Epithelial cell of alveolus of lung (primary cell): ENCODE measurements around the gene CRY2. TPM values are rescaled to one million over a fixed set of nuclear protein-coding genes. Genes with fewer than 3 reads are reported as not detected.

ENCODE experiments used
- total RNA-seq: library from RNA; depleted of rRNA; stranded (reverse); fragments of >200 nt; gene quantifications from 2 replicates; pipeline ENCODE4 v1.2.1, GENCODE V29; 2015

CRY2 gene
- 8.4 and 25.9 TPM in 2 replicates for total RNA-seq

DNA sequence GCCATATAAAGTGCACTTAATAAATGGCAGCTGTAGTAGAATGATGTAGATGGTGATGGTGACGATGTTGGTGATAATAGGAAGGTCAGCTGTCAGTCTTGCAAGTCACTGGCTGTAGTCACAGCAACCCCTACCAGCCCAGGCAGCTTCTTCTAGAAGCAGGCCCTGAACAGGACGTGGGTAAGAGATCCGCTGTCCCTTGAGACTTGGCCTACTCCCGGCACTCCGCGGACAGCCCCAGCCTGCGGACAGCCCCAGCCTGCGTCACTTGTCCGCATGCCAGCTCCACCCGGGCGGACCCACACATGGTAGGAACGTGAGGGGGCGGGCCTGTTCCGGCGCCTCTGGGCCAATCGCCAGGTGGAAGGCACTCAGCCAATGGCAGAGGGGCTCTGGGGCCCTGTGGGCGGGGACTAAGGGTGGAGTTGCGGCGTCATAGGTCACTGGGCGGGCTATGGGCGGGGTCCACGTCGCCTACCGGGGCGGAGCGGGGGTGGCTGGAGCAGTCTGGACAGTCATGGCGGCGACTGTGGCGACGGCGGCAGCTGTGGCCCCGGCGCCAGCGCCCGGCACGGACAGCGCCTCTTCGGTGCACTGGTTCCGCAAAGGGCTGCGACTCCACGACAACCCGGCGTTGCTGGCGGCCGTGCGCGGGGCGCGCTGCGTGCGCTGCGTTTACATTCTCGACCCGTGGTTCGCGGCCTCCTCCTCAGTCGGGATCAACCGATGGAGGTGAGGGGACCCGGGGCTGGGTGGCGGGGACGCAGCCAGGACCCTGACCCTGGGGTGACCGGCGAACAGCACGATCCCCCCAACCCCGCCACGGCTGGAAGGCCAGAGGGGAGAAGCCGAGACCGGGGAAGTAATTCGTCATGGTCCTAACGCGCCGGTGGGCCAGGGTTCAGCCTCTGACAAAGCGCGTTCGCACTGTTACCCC lies at the start of gene CRY2:
Gene CRY2 (plus strand): TSS at position 502 of the 937 bp plus-strand sequence. CDS start 16 bp downstream, at position 518.

DNA sequence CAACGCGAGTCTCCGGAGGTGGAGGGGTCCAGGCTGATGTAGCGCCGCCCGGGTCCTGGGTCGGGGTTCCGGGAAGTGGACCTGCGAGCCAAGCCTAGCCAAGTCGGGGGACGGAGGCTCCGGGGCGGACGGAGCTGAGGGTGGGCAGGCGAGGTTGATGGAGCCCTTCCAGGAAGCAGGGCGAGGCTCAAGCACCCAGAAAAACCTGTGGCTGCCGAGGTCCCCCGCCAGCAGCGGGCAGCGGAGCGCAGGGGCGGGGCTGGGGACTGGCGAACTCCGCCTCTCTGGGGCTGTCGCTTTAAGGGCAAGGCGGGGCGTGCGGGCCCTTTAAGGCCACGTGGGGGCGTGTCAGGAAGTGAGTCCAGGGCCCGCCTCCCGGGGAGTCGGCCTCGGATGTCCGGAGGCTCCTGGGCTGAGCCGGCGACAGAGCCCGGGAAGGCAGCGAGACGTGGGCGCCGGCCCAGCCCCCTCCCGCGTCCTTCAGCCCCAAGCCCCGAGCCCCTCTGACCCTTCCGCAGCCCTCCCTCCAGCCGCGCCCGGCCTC lies 42.4 kb upstream of the CRY2 start, which contains the start of gene SLC35C1:
Gene SLC35C1 (plus strand): TSS at position 389 of the 544 bp plus-strand sequence. CDS start 653 bp downstream, outside the sequence.

DNA sequence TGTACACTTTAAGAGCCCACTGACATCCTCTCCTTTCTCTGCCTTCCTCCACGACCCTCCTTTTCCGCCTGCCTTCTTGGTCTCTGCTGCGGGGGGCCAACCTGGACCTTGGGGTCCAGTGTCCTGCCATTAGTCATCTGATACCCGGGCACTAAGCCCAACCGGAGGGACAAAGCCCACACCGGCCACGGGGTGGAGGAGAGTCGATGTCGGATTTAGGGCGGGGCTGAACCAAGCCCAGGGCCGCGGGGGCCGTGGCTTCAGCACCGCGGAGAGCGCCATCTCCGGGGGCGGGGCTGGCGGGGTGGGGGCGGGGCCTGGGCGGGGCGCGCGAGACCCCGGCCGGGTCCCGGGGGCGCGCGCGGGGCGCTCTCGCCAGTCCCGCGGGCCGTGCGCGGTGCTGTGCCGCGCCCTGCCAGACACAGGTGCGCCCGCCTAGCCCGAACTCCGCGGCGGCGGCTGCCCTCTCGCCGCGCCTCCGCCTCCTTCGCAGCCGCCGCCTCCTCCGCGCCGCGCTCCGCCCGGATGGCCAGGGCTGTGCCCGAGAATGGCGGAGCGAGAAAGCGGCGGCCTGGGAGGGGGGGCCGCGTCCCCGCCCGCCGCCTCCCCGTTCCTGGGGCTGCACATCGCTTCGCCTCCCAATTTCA lies 38.1 kb downstream of the CRY2 start, which contains the start of gene MAPK8IP1:
Gene MAPK8IP1 (plus strand): TSS at position 378 of the 647 bp plus-strand sequence. CDS start 170 bp downstream, at position 548.

GRCh38 chr11:45906965-45907611 lies 59.8 kb downstream of the CRY2 start, which contains the start of gene FREY1:
FREY1 (minus strand) TSS chr11:45907271; CDS start chr11:45907245, 26 bp downstream.

DNA sequence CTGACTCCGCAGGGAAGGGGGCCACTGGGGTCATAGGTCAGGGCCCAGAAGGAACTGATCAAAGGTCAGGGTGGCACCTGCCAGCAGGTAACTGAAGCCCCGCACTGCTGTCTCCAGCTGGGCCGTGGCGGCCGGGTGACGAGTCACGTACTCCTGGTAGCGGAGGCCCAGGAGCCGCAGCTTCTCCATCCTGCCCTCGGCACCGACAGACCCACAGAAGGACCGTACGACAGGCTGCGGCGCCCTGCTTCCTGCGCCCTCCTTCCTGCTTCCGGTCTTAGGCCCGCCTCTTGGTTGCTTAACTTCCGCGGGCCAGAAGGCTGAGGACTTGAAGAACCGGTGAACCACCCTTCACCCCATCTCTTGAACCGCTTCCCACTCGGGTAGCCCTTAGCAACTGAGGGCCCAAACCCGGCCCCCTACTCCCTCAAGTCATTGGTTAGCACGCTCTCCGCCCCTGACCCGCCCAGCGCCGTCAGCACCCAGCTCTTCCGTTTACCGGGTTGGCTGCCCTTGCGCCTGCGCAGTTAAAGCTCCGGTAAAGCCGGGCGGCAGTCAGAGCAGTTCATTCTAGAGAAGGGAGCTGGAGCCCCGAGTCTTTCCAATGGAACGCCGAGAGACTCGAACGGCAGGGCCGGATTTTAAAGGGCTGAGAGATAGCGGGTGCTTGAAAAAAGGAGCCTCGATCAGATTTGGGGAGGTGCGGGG lies 70.5 kb downstream of the CRY2 start, which contains the start of gene PEX16:
Gene PEX16 (minus strand): TSS at position 255 of the 708 bp plus-strand sequence. CDS start 66 bp downstream, at position 189.

GRCh38 chr11:45922425-45923082 lies 75.3 kb downstream of the CRY2 start, which contains the start of gene LARGE2:
LARGE2 (plus strand) TSS chr11:45922656; CDS start chr11:45922883, 227 bp downstream.

Other genes with a start within 250 kb of the CRY2 start
- 4.9 and 10.2 TPM in 2 replicates for gene CHST1, start 181.9 kb upstream of the CRY2 start, total RNA-seq
- gene SLC35C1, start 42.3 kb upstream of the CRY2 start, total RNA-seq: 24.2 and 27.5 TPM in 2 replicates
- 6.7 and 27.8 TPM in 2 replicates for gene MAPK8IP1, start 38.2 kb downstream of the CRY2 start, total RNA-seq
- 0.65 TPM in 1 of 2 replicates, not detected in the other for gene FREY1, start 59.8 kb downstream of the CRY2 start, total RNA-seq
- gene PEX16, start 70.4 kb downstream of the CRY2 start, total RNA-seq: 26.9 and 45.3 TPM in 2 replicates
- gene LARGE2, start 75.2 kb downstream of the CRY2 start, total RNA-seq: 0.24 and 0.52 TPM in 2 replicates